Neural cell (in vitro differentiated cells): Measurements from ENCODE around the gene PEAK1. TPM values are rescaled to one million over a fixed set of nuclear protein-coding genes. Genes with fewer than 3 reads are reported as not detected.

Source experiments
- H2AFZ ChIP-seq: fragments of 200-600, 300-800 bp; sonication (generic), shearing (Covaris generic); 2 replicates; pipeline ENCODE4 v1.6.0; 2014; ENCODE audit warnings: low read depth, mild to moderate bottlenecking, antibody characterized with exemption, low read length, moderate library complexity
- H3F3A ChIP-seq: fragments of 200-600 bp; shearing (Covaris generic); 2 replicates; pipeline ENCODE4 v1.6.1; 2016; ENCODE audit warnings: mild to moderate bottlenecking, moderate library complexity, mixed read lengths, antibody characterized with exemption, low read length; ENCODE audit not compliant: insufficient read depth, poor library complexity, severe bottlenecking
- H3K27ac ChIP-seq: fragments of 200-600, 300-800 bp; sonication (generic), shearing (Covaris generic); 2 replicates; pipeline ENCODE4 v1.5.1; 2014; ENCODE audit warnings: mild to moderate bottlenecking, low read length, moderate library complexity
- H3K27me3 ChIP-seq: fragments of 300-800, 200-600 bp; sonication (generic), shearing (Covaris generic); 2 replicates; pipeline ENCODE4 v1.6.0; 2014; ENCODE audit warnings: mild to moderate bottlenecking, low read depth, low read length, moderate library complexity; ENCODE audit not compliant: insufficient read depth
- H3K36me3 ChIP-seq: fragments of 300-800, 200-600 bp; sonication (generic), shearing (Covaris generic); 2 replicates; pipeline ENCODE4 v1.5.1; 2014; ENCODE audit warnings: mild to moderate bottlenecking, antibody characterized with exemption, low read length, moderate library complexity; ENCODE audit not compliant: insufficient read depth
- H3K4me2 ChIP-seq: fragments of 300-800, 200-600 bp; sonication (generic), shearing (Covaris generic); 2 replicates; pipeline ENCODE4 v1.6.0; 2014; ENCODE audit warnings: mild to moderate bottlenecking, low read length
- H3K4me3 ChIP-seq: fragments of 300-800, 200-600 bp; sonication (generic), shearing (Covaris generic); 2 replicates; pipeline ENCODE4 v1.5.1; 2014; ENCODE audit warnings: mild to moderate bottlenecking, low read length, moderate library complexity
- H3K79me2 ChIP-seq: fragments of 200-600 bp; shearing (Covaris generic); replicated peaks from 2 replicates; pipeline ENCODE4 v1.6.0; 2014; ENCODE audit warnings: mild to moderate bottlenecking, low read length, moderate library complexity; ENCODE audit not compliant: insufficient read depth
- H3K9ac ChIP-seq: fragments of 300-800, 200-600 bp; sonication (generic), shearing (Covaris generic); 2 replicates; pipeline ENCODE4 v1.6.1; 2016; ENCODE audit warnings: mild to moderate bottlenecking, low read length, mixed read lengths
- H3K9me2 ChIP-seq: fragments of 200-600 bp; shearing (Covaris generic); 2 replicates; pipeline ENCODE4 v1.6.1; 2016; ENCODE audit warnings: mild to moderate bottlenecking, low read length, mixed read lengths; ENCODE audit not compliant: insufficient read depth
- H3K9me3 ChIP-seq: fragments of 200-600, 300-800 bp; sonication (generic), shearing (Covaris generic); 2 replicates; pipeline ENCODE4 v1.6.1; 2016; ENCODE audit warnings: mild to moderate bottlenecking, mixed run types, low read length, moderate library complexity, mixed read lengths
- H4K20me1 ChIP-seq: fragments of 200-600 bp; shearing (Covaris generic); 2 replicates; pipeline ENCODE4 v1.6.1; 2016; ENCODE audit warnings: mild to moderate bottlenecking, mixed run types; ENCODE audit not compliant: insufficient read depth
- CTCF ChIP-seq: fragments of 450-650 bp; IDR thresholded peaks from 2 replicates; pipeline ENCODE4 v1.5.1; 2014; ENCODE audit warnings: antibody characterized with exemption, mild to moderate bottlenecking, moderate library complexity; ENCODE audit not compliant: poor library complexity, severe bottlenecking
- EP300 ChIP-seq: fragments of 450-650 bp; conservative IDR thresholded peaks from 2 replicates; pipeline ENCODE4 v1.6.1; 2014; ENCODE audit warnings: antibody characterized with exemption, mild to moderate bottlenecking, moderate library complexity; ENCODE audit not compliant: poor library complexity, severe bottlenecking
- EZH2 ChIP-seq: fragments of 200-600, 300-800 bp; shearing (Covaris generic), sonication (generic); IDR thresholded peaks from 2 replicates; pipeline ENCODE4 v1.6.1; 2014; ENCODE audit warnings: antibody characterized with exemption, low read length, borderline replicate concordance, mild to moderate bottlenecking; ENCODE audit not compliant: insufficient read depth, poor library complexity, severe bottlenecking
- MXI1 ChIP-seq: fragments of 450-650 bp; conservative IDR thresholded peaks from 2 replicates; pipeline ENCODE4 v1.6.1; 2014; ENCODE audit warnings: antibody characterized with exemption, mild to moderate bottlenecking; ENCODE audit not compliant: poor library complexity, severe bottlenecking
- POLR2AphosphoS5 ChIP-seq: IDR thresholded peaks from 2 replicates; pipeline ENCODE4 v1.6.1; 2012
- RAD21 ChIP-seq: fragments of 450-650 bp; conservative IDR thresholded peaks from 2 replicates; pipeline ENCODE4 v1.6.1; 2014; ENCODE audit warnings: antibody characterized with exemption, mild to moderate bottlenecking, moderate library complexity
- REST ChIP-seq: IDR thresholded peaks from 2 replicates; pipeline ENCODE4 v1.6.1; 2012; ENCODE audit warnings: borderline replicate concordance
- SMC3 ChIP-seq: fragments of 450-650 bp; conservative IDR thresholded peaks from 2 replicates; pipeline ENCODE4 v1.6.1; 2014; ENCODE audit warnings: antibody characterized with exemption, mild to moderate bottlenecking, moderate library complexity; ENCODE audit not compliant: poor library complexity
- TAF1 ChIP-seq: IDR thresholded peaks from 2 replicates; pipeline ENCODE4 v1.6.1; 2012; ENCODE audit warnings: low read depth
- polyA plus RNA-seq: library from polyadenylated mRNA; depleted of rRNA; stranded (reverse); fragments of >200 nt; gene quantifications from 2 replicates; pipeline ENCODE4 v1.2.3, GENCODE V29; 2014

PEAK1 gene
- polyA plus RNA-seq, 1 donor from 2014 or later, result 5.8 TPM

- TF ChIP-seq EZH2, result no peak
- TF ChIP-seq RAD21, result no peak
Observed at GRCh38 chr15:77354063-77354462, 65.8 kb downstream of the PEAK1 start (continued).

- H3K9me3 ChIP-seq, result no peaks in the 10 kb centered on the region
- TF ChIP-seq EZH2 (no peak), MXI1 (no peak), EP300 (no peak), TAF1 (no peak), RAD21 (no peak), REST (no peak), POLR2AphosphoS5 (no peak), CTCF (no peak), SMC3 (no peak)
- no peaks in the 10 kb centered on the region for H3F3A ChIP-seq
- no peaks in the 10 kb centered on the region for H4K20me1 ChIP-seq
- H3K4me2 ChIP-seq, result no peak overlapping the region
- H3K4me3 ChIP-seq, result no peak overlapping the region
- H3K79me2 ChIP-seq, result no peaks in the 10 kb centered on the region
- no peak overlapping the region for H2AFZ ChIP-seq
- no peak overlapping the region for H3K9ac ChIP-seq
- H3K27me3 ChIP-seq, result no peaks in the 10 kb centered on the region
- H3K27ac ChIP-seq, result no peak overlapping the region
- H3K9me2 ChIP-seq, result no peaks in the 10 kb centered on the region
- H3K36me3 ChIP-seq, result no peaks in the 10 kb centered on the region
Observed at GRCh38 chr15:77352887-77353286, 67.0 kb downstream of the PEAK1 start.

GRCh38 chr15:77350792-77351191 is 69.1 kb downstream of the PEAK1 start:
- H3K9ac ChIP-seq, result no peak overlapping the region
- H3K27me3 ChIP-seq, result no peaks in the 10 kb centered on the region
- TF ChIP-seq TAF1, result no peak
- no peaks in the 10 kb centered on the region for H3K79me2 ChIP-seq
- H3K27ac ChIP-seq, result no peak overlapping the region
- H4K20me1 ChIP-seq, result no peaks in the 10 kb centered on the region
- H2AFZ ChIP-seq, result no peak overlapping the region
- H3F3A ChIP-seq, result no peaks in the 10 kb centered on the region
- H3K9me2 ChIP-seq, result no peaks in the 10 kb centered on the region
- no peak overlapping the region for H3K4me3 ChIP-seq
- H3K36me3 ChIP-seq, result no peaks in the 10 kb centered on the region
- no peaks in the 10 kb centered on the region for H3K9me3 ChIP-seq
- H3K4me2 ChIP-seq, result no peak overlapping the region
